CD4-positive, alpha-beta T cell treated with Interleukin-6 at 100 ng/mL for 8 hours (primary cell): ENCODE results near the gene FRG2.
"Not testable (repeated sequence)": the region's sequence is repeated elsewhere in the genome, so short reads cannot be mapped to it uniquely, and the experiment has no call there.

Experiments used
- DNase-seq: peaks from one replicate; pipeline ENCODE4 v3.0.0-alpha.2; 2020; ENCODE audit warnings: mixed read lengths, low spot score

FRG2 gene

DNA sequence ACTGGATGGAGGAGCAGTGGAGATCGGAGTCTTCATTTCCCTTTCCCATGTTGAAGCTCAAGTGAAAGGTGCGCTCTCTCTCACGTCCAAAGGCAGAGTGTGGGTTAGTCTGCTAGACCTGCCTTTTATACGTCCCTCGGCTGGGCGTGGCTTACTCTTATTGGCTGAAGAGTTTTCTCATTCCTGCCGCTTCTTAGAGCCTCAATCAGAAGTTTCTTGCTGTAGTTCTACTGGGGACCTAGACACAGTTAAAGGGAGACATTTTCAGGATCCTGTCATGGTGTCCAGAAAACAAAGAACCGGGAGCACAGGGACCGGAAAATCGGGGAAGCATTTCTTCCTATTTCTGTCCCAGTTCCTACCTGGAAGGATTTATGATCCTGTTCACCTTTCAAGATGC is at the start of gene FRG2:
Gene FRG2, minus strand, starts transcription at position 101 of the 400 bp plus-strand sequence. Its CDS starts 52 bp downstream, at position 49.
- DNase-seq, result not testable (repeated sequence)

DNA sequence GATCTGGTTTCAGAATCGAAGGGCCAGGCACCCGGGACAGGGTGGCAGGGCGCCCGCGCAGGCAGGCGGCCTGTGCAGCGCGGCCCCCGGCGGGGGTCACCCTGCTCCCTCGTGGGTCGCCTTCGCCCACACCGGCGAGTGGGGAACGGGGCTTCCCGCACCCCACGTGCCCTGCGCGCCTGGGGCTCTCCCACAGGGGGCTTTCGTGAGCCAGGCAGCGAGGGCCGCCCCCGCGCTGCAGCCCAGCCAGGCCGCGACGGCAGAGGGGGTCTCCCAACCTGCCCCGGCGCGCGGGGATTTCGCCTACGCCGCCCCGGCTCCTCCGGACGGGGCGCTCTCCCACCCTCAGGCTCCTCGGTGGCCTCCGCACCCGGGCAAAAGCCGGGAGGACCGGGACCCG is 41.3 kb upstream of the FRG2 start:
- peak; percentile 0 for DNase-seq

DNA sequence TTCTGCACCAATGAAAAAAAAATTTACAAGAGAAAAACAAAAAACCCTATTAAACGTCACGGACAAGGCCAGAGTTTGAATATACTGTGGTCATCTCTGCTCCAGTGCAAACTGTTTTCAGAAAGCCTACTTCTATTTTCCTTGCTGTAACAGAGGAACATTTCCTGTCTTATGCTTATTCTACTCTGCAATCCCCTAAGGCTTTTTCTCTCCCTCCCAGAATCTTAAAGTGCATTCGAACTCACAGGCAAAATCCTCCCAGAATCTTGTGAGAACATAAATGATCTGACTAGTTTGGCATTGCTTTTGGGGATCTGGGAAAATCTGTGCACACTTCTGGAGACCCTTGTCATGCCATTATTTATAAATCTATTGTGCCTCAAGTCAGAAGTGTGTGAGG is 37.7 kb upstream of the FRG2 start:
- not testable (repeated sequence) for DNase-seq

DNA sequence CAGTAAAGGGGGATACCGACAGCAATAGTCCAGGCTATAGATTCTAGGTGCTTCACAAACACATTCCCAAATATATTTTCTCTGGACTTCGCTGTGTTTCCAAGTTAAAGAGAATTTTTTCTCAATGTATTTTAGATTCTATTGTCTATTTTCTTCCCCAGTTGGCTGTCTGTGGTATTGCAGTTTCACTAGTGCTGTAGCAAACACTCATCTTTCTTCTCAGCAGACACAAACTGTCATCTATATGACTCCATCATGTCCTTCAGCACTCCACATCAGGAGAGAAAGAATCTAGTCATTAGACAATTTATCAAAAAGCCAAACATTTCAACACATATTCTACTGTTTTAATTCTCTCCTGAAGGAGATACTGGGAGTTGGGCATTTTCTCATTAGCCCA is 37.3 kb upstream of the FRG2 start, which contains the start of gene DBET:
Gene DBET, plus strand, starts transcription at position 161 of the 400 bp plus-strand sequence.
- DNase-seq, result not testable (repeated sequence)

DNA sequence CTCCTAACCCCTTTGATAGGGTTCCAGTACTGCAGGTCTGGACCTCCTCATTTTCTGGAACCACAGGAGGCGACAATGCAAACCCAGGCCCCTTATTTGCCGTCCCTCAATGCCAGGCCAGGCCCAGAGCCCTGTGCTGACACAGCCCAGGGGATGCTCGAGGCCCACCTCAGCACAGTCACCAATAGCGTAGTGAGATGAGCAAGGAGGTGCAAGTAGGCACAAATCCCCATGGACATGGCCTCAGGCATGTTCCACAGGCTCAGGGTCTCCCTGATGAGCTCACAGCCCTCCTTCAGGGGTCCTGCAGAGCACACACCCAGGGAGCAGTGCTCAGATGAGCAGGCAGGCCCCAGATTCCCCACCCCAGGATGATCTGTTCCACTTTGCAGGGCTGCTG is 31.9 kb upstream of the FRG2 start:
- not testable (repeated sequence) for DNase-seq

DNA sequence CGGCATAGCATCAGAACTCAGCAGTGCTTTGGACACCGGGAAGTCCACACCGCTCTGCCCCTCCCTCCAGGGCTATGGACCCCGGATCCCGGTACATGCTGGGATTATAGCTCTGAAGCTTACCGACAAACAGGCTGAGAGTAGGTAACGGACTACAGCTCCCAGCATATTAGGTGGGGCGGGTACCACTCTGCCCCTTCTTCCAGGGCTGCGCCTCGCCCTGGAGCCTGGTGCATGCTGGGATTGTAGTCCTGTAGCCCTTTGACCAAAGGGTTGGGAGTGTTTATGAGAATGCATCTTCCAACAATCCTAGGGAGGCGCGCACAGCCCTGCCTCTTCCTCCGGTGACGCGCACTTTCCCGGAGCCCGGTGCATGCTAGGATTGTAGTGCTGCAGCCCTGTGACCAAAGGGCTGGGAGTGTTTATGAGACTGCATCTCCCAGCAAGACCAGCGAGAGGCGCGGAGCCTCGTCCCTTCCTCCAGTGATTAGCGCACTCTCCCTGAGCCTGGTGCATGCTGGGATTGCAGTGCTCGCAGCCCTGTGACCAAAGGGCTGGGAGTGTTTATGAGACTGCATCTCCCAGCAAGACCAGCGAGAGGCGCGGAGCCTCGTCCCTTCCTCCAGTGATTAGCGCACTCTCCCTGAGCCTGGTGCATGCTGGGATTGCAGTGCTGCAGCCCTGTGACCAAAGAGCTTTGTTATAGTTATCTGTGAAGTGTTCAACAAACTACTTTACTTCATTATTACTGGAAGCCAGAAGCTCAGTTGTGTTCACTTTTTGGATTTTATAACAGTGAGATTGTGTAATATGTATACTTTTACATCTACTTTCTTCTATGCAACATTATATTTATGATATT is 22.6 kb upstream of the FRG2 start:
- not testable (repeated sequence) for DNase-seq

DNA sequence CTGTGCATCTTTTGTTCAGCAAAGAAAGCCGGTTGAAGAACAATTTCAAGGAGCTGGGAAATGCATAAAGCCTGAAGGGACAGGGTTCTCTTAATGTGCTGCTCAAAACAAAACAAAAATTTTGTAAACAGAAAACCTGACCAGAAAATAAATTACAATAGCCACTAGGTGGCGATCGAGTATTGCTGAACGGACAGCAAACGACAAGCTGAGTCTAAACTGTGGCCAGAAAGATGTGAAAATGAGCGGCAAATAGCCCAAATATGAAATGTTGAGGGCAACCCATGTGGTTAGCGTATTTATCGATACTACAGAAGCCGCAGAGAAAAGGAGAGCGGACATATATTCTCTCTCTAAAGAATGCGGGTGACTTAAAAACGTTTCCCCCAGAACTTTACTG is 20.6 kb upstream of the FRG2 start:
- DNase-seq, result not testable (repeated sequence)

DNA sequence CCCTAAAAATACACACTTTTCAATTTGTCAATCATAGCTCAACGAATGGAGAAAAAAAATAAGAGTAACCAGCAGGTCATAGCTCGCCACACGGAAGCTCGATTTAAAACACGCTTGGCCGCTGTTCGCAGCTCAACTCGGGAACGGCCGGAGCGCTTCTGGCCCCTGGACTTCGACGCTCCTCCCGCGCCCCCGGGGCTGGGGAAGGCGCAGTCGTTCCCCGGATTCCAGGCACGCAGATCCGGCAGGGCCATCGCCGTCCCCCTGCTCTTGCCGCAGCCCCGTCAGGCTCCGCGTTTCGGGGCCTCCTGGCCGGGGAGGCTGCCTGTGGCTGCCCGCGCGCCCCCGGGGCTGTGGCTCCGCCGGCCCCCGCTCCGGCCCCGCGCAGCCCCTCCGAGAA is 13.8 kb upstream of the FRG2 start:
- DNase-seq, result not testable (repeated sequence)

DNA sequence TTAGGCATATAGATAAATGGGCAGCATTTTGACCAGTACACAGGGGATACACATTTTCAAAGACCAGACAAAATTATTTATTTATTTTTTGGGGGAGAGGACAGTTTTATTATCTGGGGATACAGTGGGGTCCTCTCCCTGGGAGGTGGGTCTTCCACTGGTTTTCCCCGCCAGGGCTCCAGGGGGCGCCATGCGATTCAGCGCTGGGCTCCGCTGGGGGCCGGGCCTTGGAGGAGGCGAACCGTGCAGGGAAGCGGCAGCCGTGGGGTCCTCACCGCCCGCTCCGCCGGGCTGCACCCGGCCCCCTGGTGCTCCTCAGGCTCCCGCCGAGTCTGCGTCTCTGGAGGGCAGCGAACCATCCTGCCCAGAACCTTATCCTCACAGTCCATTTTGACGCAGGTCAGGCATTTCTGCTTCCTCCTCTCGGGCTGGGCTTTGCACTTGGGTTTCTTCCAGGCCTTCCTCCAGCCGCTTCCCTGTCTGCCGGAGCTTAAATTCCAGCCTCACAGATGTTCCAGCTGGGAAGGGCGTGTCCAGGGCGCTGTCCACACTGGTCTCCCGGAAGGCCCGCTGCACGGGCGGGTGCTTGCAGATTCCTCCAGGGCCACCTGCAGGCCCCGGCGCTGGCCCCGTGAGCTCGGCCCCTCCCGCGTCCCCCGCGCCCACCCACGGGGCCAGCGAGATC is 10.8 kb upstream of the FRG2 start:
- not testable (repeated sequence) for DNase-seq

DNA sequence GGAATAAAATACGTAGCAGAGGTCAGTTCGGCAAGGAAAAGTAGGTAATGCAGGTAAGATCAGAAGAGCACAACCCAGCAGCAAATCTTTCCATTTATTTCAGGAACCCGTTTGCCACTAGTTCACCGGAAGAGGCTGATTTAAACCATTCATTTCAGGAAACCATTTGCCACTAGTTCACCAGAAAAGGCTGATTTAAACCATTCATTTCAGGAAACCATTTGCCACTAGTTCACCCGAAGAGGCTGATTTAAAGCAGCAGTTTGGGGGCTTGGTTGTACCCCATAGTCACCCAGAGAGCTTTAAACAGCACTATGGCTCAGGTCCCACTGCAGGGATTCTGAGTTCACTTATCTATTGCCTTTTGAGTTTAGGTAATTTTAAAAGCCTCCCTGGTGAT is 4.2 kb upstream of the FRG2 start:
- DNase-seq, result not testable (repeated sequence)

DNA sequence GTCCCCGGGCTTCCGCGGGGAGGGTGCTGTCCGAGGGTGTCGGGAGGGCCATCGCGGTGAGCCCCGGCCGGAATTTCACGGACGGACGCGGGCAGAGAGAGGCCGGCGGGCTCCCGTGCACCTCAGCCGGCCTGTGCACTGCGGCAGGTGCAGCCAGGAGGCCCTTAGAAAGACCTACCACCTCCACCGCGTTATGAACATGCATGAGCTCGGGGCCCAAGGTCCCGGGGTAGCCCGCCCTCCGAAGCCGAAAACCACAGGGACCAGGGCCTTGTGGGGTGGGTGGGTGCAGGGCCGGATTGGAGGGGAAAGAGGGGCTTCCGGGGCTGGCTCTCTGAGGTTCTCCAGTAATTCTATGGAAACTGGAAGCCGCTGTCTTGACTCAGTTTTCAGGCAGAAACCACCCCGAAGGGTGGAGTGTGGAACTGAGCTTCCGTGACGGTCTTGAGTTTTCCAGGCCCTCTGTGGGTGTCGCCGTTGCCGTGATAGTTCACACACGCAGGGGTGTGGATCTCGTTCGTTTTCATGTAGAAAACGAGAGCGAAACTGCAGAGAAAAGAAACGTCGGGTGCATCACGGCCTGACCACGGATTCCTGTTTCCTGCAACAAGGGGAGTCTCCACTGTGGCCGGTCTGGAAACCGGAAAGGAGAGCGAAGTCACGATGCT is 4.3 kb downstream of the FRG2 start:
- DNase-seq, result not testable (repeated sequence)

DNA sequence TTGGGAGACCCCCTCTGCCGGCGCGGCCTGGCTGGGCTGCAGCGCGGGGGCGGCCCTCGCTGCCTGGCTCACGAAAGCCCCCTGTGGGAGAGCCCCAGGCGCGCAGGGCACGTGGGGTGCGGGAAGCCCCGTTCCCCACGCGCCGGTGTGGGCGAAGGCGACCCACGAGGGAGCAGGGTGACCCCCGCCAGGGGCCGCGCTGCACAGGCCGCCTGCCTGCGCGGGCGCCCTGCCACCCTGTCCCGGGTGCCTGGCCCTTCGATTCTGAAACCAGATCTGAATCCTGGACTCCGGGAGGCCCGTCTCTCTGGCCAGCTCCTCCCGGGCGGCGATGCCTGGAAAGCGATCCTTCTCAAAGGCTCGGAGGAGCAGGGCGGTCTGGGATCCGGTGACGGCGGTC is 5.1 kb downstream of the FRG2 start:
- DNase-seq, result not testable (repeated sequence)

DNA sequence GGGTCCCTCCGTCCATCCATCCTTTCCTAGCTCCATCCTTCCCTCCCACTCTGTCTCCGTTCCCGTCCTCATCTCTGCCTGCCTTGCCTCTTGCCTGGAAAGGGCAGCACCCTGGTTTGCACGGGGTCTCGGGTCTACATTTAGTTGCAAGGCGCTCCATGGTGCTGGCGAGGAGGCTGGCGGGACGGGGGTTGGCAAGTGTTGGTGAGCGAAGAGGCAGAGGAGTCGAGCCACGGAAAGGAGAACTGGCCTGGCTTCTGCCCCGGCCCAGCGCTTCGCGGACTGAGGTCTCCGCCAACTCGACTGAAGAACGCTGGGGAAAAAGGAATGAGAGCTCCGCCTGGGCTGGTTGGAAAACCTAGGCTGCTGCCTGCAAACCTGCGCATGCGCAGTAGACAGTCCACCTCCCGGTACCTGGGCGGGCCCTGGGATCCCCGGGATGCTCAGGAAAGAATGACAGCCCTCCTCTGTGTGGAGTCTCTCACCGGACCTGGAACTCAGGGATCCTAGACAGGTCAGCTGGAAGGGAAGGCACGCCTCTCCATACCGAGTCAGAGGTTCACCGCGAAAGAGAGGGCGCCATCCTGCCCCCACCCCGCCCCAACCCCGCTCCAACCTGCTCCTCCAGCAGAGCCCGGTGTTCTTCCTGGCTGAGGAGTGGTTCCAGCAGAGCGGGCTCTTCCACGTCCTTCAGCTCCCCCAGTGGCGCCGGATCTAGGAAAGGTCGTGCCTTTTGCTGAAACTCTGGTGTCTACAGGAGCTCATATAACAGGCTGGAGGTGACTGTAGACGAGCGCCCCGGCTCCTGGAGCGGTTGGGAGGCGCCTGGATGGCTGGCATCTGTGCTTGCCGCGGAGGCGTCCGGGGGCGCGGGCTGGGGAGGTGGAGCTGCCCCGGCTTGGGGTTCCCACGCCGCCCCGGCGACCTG is 6.0 kb downstream of the FRG2 start:
- DNase-seq, result no peak

DNA sequence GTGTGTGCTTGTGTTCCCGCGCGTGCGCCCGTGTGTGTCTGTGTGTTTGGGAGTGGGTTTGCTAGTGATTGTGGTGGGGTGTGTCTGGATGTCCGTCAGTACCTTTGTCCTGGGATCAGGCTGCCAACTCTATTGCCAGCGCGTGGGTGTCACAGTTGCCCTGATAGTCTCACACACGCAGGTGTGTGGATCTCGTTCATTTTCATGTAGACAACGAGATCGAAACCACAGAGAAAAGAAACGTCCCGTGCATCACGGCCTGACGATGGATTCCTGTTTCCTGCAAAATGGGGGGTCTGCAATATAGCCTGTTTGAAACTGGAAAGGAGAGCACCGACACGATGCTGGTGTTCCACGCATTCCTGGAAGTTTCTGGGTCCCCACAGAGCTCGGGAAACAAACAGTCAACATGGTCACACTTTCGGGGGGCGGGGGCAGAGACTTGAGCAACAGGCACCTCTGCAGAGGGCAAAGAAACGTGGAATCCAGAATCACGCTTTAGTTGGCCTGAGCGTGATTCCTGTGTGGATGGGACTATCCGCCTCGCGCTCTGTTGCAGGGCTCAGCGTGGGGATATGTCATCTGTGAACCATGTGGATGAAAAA is 7.1 kb downstream of the FRG2 start:
- not testable (repeated sequence) for DNase-seq

DNA sequence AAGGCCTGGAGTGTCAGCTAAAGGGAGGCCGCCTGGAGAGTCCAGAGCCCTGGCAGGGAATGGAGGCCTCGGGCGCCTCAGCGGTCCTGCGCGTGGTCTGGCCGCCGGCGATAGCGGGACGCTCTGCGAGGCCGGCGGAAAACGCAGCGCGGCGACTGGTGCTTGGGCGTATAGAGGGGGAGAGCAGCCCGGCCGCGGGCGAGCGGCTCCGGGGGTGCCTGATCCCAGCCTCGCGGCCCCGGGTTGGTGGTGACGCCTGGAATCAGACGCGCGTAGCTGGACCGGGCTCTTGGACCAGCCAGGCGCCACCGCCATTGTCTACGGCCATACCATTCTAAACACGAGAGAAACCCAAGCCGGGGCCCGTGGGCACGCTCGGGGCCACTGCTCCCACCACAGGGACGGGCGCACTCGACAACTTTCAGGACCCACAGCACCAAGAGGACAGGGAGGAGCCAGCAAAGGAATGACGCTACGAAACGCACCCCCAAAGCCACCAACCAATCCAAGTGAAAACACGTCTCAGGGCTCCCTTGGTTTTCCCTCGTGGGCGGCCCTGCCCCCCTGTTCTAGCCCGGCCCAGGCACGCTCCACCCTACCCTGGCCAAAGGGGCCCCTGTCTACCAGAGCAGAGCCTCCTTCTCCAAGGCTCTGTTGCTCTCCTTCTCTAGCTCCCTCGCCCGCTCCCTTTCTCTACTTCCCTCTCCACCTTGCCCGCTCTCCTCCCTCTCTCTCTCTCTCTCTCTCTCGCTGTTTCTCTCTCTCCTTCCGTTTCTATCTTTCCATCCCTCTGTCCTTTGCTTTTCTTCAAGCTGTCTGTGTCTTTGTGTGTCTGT is 7.8 kb downstream of the FRG2 start:
- DNase-seq, result no peak

DNA sequence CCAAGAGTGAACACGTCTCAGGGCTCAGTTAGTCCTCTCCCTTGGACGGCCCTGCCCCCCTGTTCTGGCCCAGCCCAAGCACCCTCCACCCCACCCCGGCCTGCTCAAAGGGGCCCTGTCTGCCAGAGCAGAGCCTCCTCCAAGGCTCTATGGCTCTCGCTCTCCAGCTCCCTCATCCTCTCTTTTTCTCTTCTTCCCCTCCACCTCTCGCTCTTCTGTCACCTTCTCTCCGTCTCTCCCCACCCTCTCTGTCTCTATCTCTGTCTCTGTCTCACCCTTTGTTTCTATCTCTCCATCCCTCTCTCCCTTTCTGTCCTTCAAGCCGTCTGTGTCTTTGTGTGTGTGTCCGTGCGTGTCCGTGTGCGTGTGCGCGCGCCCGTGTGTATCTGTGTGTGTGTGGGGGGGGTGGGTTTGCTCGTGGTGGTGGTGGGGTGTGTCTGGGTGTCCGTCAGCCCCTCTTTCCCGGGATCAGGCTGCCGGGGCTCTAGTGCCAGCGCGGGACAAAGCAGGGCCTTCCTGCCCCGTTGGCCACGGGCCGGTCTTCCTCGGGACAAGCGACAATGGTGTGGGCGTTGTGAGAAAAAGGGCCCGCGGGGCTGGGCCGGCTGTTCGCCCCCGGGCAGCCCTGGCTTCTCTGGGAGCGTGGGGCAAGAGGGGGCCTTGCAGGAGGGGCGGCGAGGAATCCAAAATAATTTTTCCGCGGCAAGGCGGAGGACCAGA is 8.7 kb downstream of the FRG2 start:
- DNase-seq, result no peak

DNA sequence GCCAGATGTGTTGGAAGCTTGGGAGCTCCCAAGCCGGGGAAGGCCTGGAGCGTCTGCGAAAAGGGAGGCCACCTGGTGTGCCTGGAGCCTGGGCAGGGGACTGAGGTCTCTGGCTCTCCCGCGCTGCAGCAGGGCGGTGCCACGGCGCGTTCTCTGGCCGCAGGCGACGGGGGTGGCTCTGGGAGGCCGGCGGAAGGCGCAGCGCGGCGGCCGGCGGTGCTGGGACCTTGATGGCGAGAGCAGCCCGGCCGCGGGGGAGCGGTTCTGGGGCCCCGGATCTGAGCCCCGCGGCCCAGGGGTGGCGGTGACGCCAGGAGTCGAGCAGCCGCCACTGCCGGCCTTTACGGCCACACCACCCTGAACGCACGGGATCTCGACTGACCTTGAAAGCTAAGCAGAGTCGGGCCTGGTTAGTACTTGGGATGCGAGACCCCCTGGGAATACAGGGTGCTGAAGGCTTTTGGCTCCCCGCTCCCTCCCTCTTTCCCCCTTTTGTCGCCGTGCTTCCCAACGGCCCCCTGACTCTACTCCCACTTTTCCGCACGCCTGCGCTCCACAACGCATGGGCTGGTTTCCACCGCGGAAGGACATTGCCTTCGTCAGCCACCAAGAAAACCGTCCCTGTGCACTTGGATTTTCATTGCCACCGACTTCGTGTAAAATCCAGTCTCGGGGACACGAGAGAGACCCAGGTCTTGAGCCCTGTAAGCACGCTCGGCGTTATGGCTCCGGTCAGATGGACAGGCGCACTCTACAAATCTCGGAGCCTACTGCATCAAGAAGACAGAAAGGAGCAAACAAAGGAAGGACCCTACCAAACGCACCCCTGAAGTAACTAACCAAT is 9.5 kb downstream of the FRG2 start:
- no peak for DNase-seq
